HL-60 (cell line): ENCODE data around the gene ACBD5.

Experiments used
- DNase-seq, 2 experiments: peaks; one replicate each; pipeline ENCODE4 v3.0.0-alpha.2; 2010 to 2020; ENCODE audit warnings: low read depth in 1 of 2, low spot score in 1 of 2
- H3K27ac ChIP-seq: fragments of 250-450 bp; sonication (Bioruptor Pico); replicated peaks from 2 replicates; pipeline ENCODE4 v1.5.1; 2020; ENCODE audit warnings: mild to moderate bottlenecking, moderate library complexity
- H3K27me3 ChIP-seq: fragments of 250-450 bp; sonication (Bioruptor Pico); 2 replicates; pipeline ENCODE4 v1.5.1; 2021; ENCODE audit warnings: mild to moderate bottlenecking, moderate library complexity; ENCODE audit not compliant: insufficient read depth, poor library complexity, severe bottlenecking
- H3K4me3 ChIP-seq: replicated peaks from 2 replicates; pipeline ENCODE4 v1.5.1; 2011; ENCODE audit warnings: mild to moderate bottlenecking, control low read depth, low read length; ENCODE audit not compliant: insufficient read depth
- CTCF ChIP-seq: IDR thresholded peaks from one replicate; pipeline ENCODE4 v1.5.1; 2011; ENCODE audit warnings: low read length, control low read depth, inconsistent platforms; ENCODE audit not compliant: insufficient read depth
- GABPA ChIP-seq: IDR thresholded peaks from 2 replicates; pipeline ENCODE4 v1.6.1; 2012; ENCODE audit warnings: low read depth
- POLR2AphosphoS5 ChIP-seq: IDR thresholded peaks from 2 replicates; pipeline ENCODE4 v1.6.1; 2012; ENCODE audit warnings: low read depth
- REST ChIP-seq: IDR thresholded peaks from 2 replicates; pipeline ENCODE4 v1.6.1; 2012; ENCODE audit warnings: low read depth; ENCODE audit not compliant: insufficient replicate concordance
- SPI1 ChIP-seq: IDR thresholded peaks from 2 replicates; pipeline ENCODE4 v1.6.1; 2012; ENCODE audit warnings: low read depth, mild to moderate bottlenecking, borderline replicate concordance

Gene ACBD5

GRCh38 chr10:27244976-27245375, 4.4 kb upstream of the ACBD5 start:
- H3K27ac ChIP-seq = no peak overlapping the region
- TF ChIP-seq POLR2AphosphoS5 (no peak), SPI1 (no peak), CTCF (no peak), REST (no peak), GABPA (no peak)
- H3K27me3 ChIP-seq = no peaks in the 10 kb centered on the region
- H3K4me3 ChIP-seq = no peak overlapping the region
- DNase-seq = no peak

- peak; percentile 49 to 70 for DNase-seq
- Histone ChIP-seq H3K27me3 (no peaks in the 10 kb centered on the region), H3K27ac (peak overlapping the region; percentile 94), H3K4me3 (peak overlapping the region; percentile 43)
- no peak for TF ChIP-seq SPI1
- peak; percentile 88 for TF ChIP-seq GABPA
- TF ChIP-seq POLR2AphosphoS5 = peak; percentile 87
- TF ChIP-seq REST = peak; percentile 67
- TF ChIP-seq CTCF = no peak
Observed at GRCh38 chr10:27242951-27243551, 2.5 kb upstream of the ACBD5 start.

- no peak for DNase-seq
- TF ChIP-seq GABPA (no peak), POLR2AphosphoS5 (no peak), SPI1 (no peak), CTCF (no peak), REST (no peak)
- H3K27me3 ChIP-seq = no peaks in the 10 kb centered on the region
- peak overlapping the region; percentile 43 for H3K4me3 ChIP-seq
- H3K27ac ChIP-seq = peak overlapping the region; percentile 94
Observed at GRCh38 chr10:27242473-27242950, 1.9 kb upstream of the ACBD5 start.
